Osteoblast (primary cell): ENCODE results near the gene DNAJC11. TPM values are rescaled to one million over a fixed set of nuclear protein-coding genes. Genes with fewer than 3 reads are reported as not detected.

Experiments used
- DNase-seq: peaks from one replicate; pipeline ENCODE4 v3.0.0; 2011; ENCODE audit warnings: low spot score, mixed read lengths; ENCODE audit not compliant: insufficient read length; ENCODE audit errors: missing footprints
- H2AFZ ChIP-seq: 2 replicates; pipeline ENCODE4 v1.6.0; 2011; ENCODE audit warnings: mild to moderate bottlenecking, low read length
- H3K27ac ChIP-seq: 2 replicates; pipeline ENCODE4 v1.5.1; 2011; ENCODE audit warnings: mild to moderate bottlenecking, low read depth, low read length, moderate library complexity
- H3K27me3 ChIP-seq: 2 replicates; pipeline ENCODE4 v1.6.0; 2012; ENCODE audit warnings: mild to moderate bottlenecking, control low read depth, inconsistent platforms, low read length, moderate library complexity; ENCODE audit not compliant: insufficient read depth
- H3K36me3 ChIP-seq: 2 replicates; pipeline ENCODE4 v1.5.1; 2011; ENCODE audit warnings: mild to moderate bottlenecking, low read length, control low read depth, moderate library complexity; ENCODE audit not compliant: insufficient read depth
- H3K4me1 ChIP-seq: 2 replicates; pipeline ENCODE4 v1.5.1; 2011; ENCODE audit warnings: mild to moderate bottlenecking, low read length, control low read depth, moderate library complexity; ENCODE audit not compliant: insufficient read depth
- H3K4me2 ChIP-seq: 2 replicates; pipeline ENCODE4 v1.6.0; 2011; ENCODE audit warnings: mild to moderate bottlenecking, low read length; ENCODE audit not compliant: insufficient read depth
- H3K4me3 ChIP-seq: fragments of 200-600 bp; sonication (generic); 3 replicates; pipeline ENCODE4 v1.5.1; 2012; ENCODE audit warnings: mild to moderate bottlenecking, low read length, inconsistent platforms; ENCODE audit not compliant: insufficient read depth
- H3K79me2 ChIP-seq: 2 replicates; pipeline ENCODE4 v1.6.0; 2012; ENCODE audit warnings: mild to moderate bottlenecking, low read length, control low read depth, inconsistent platforms; ENCODE audit not compliant: insufficient read depth
- H3K9me3 ChIP-seq: 2 replicates; pipeline ENCODE4 v1.5.1; 2011; ENCODE audit warnings: low read depth, low read length, control low read depth
- H4K20me1 ChIP-seq: 2 replicates; pipeline ENCODE4 v1.6.0; 2012; ENCODE audit warnings: mild to moderate bottlenecking, low read length, control low read depth; ENCODE audit not compliant: insufficient read depth
- CTCF ChIP-seq: IDR thresholded peaks from 2 replicates; pipeline ENCODE4 v1.5.1; 2011; ENCODE audit warnings: mild to moderate bottlenecking, low read depth, low read length, moderate library complexity; ENCODE audit errors: extremely low read depth
- total RNA-seq: library from RNA; depleted of rRNA; stranded (reverse); fragments of >200 nt; gene quantifications from 2 replicates; pipeline ENCODE4 v1.2.3, GENCODE V29; 2012

DNAJC11 gene
- total RNA-seq, 1 donor = 26.8 TPM

GRCh38 chr1:6623269-6623965 is 78.2 kb downstream of the DNAJC11 start:
- Histone ChIP-seq H3K79me2 (peaks cover 84% of the 10 kb centered on the region), H3K4me3 (no peak overlapping the region), H3K36me3 (peaks cover 55% of the 10 kb centered on the region), H4K20me1 (peaks cover 49% of the 10 kb centered on the region), H3K27ac (no peak overlapping the region), H2AFZ (no peak overlapping the region), H3K4me2 (no peak overlapping the region), H3K9me3 (no peaks in the 10 kb centered on the region), H3K4me1 (peaks cover 9% of the 10 kb centered on the region), H3K27me3 (no peaks in the 10 kb centered on the region)
- peak; percentile 75 for DNase-seq
- no peak for TF ChIP-seq CTCF

DNA sequence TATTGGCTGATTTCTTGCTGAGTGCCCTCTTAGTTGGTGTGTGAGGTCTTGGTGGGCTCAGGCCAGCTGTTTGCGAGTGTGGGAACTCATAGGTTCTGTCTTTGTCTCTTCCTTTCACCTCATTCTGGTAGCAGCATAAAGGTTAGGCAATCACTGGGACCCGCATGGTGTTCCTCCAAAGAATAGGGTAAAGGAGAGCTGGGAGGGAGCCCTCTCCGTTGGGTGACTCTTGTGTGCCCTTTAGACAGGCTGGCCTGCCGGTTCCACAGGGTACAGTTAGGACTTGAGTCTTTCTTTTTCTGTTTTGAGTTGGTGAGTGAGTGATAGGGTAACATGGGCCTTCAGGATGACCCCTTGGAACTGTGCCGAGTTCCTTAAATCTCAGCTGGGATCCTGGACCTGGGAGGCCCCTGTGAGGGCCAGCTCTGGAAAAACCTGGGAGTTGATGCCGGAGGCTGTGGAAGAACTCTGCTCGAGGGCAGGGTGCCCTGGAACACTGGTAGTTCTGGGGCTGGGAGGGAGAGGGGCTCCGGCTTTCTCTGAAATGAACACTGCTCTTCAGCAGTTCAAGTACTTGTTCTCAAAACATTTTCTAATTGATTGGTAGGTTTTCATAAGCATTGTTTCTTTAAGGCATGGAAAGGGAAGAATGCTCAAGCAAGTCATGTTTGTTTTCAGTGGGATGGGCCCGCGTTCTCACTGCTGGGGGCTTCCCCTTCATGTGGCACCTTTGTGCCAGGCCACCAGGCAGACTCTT is 79.0 kb downstream of the DNAJC11 start:
- no peak for TF ChIP-seq CTCF
- DNase-seq = peak; percentile 72
- H3K4me1 ChIP-seq = peaks cover 9% of the 10 kb centered on the region
- peaks cover 57% of the 10 kb centered on the region for H4K20me1 ChIP-seq
- H3K4me3 ChIP-seq = no peak overlapping the region
- no peaks in the 10 kb centered on the region for H3K9me3 ChIP-seq
- H3K4me2 ChIP-seq = no peak overlapping the region
- no peak overlapping the region for H2AFZ ChIP-seq
- no peaks in the 10 kb centered on the region for H3K27me3 ChIP-seq
- no peak overlapping the region for H3K27ac ChIP-seq
- peaks cover 57% of the 10 kb centered on the region for H3K36me3 ChIP-seq
- peaks cover 84% of the 10 kb centered on the region for H3K79me2 ChIP-seq

DNA sequence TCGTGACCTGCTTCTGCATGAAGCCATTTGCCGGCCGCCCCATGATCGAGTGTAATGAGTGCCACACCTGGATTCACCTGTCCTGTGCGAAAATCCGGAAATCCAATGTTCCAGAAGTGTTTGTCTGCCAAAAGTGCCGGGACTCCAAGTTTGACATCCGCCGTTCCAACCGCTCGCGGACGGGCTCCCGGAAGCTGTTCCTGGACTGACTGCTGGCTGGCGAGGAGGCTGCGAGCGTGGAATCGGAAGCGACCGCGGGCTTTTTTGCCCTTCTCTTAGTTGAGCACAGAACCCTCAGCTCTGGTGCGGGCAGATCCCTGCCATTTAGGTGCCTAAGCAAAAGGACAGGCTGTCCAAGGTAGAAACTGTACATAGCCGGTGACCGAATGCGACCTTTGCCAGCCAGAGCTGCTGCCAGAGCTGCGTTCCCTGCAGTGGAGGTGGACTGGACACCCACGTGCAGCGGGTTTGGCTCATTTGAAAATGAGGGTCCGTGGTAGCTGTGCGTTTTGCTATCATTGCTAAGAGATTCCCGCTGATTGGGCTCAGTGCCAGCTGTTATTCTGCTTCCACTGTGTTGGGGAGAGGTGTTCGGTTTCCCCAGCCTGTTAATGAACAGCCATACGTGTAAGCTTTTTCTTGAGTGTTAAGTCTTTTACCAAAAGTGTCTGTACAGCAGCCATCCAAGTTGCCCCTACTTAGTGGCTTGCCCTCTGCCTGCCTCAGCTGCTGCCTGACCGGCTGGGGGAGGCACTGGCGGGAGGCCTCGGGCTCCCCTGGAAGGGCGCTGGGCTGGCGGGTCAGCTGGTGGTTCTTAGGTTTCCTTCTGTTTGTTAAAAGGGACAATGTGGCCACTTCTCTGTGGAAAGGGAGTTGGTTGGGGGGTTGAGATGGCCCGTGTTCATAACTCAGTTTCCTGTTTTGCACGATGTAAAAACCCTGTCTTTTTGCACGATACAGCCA is 79.9 kb downstream of the DNAJC11 start:
- Histone ChIP-seq H4K20me1 (peaks cover 60% of the 10 kb centered on the region), H3K79me2 (peaks cover 84% of the 10 kb centered on the region)
- TF ChIP-seq CTCF = no peak

More for the DNA sequence above, 79.9 kb downstream of the DNAJC11 start:
- Histone ChIP-seq H3K36me3 (peaks cover 59% of the 10 kb centered on the region), H3K4me3 (no peak overlapping the region), H3K27me3 (no peaks in the 10 kb centered on the region), H3K4me1 (peaks cover 9% of the 10 kb centered on the region), H2AFZ (no peak overlapping the region), H3K9me3 (no peaks in the 10 kb centered on the region), H3K27ac (no peak overlapping the region), H3K4me2 (no peak overlapping the region)
- peak; percentile 87 for DNase-seq
